ENCODE measurements around the gene TCERG1. TPM values are rescaled to one million over a fixed set of nuclear protein-coding genes. Genes with fewer than 3 reads are reported as not detected.
A peak's percentile ranks its signal among the peaks of the same experiment; 100 is the strongest.

TCERG1 gene
- total RNA-seq, 1 donor, result 71.7 TPM

DNA sequence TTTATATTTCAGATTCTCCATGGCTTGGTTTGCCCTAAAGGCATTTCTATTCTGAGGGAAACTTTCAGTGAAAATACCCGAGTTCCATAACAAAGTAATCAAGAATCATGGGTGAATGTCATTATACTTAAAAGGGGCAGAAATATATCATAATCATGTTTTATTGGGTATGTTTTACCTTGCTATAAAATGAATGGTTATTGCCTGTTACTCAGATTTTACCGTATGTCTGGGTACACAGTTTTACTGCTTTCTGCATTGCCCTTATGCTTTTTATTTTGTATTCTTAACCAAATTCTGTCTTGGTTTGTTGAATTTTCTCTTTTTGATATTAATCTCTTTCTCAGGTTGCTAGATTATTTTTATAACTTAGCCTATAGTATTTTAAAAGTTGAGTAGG lies 66.3 kb downstream of the TCERG1 start:
- TF ChIP-seq, protein P1, sequence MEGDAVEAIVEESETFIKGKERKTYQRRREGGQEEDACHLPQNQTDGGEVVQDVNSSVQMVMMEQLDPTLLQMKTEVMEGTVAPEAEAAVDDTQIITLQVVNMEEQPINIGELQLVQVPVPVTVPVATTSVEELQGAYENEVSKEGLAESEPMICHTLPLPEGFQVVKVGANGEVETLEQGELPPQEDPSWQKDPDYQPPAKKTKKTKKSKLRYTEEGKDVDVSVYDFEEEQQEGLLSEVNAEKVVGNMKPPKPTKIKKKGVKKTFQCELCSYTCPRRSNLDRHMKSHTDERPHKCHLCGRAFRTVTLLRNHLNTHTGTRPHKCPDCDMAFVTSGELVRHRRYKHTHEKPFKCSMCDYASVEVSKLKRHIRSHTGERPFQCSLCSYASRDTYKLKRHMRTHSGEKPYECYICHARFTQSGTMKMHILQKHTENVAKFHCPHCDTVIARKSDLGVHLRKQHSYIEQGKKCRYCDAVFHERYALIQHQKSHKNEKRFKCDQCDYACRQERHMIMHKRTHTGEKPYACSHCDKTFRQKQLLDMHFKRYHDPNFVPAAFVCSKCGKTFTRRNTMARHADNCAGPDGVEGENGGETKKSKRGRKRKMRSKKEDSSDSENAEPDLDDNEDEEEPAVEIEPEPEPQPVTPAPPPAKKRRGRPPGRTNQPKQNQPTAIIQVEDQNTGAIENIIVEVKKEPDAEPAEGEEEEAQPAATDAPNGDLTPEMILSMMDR (IDR thresholded peaks at IDR 0.05; ENCODE audit: insufficient read depth, low read depth, low read length), result no peak
- no peak overlapping the region for H3K4me3 ChIP-seq (ENCODE audit: low read depth, low read length)
- no peak for DNase-seq (ENCODE audit: low read depth)

DNA sequence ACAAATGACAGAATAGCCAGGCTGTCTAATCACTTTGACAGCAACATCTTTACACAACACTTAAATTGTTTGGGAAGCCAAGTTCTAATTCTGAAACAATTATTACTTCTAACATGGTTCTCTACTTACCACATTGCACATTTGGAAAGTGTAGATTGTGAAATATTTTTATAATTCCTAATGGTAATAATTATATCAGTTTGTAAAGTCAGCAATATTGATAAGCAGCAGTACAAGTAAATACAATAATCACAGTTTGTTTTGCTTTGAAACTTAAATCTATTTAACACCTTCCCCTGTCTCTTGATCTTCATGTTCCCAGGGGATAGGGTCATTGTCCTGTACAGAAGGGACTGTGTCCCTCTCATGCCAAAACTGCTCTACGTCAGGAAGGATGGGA lies 67.4 kb downstream of the TCERG1 start:
- DNase-seq (ENCODE audit: low read depth), result no peak
- H3K4me3 ChIP-seq (ENCODE audit: low read depth, low read length), result no peak overlapping the region
- TF ChIP-seq, protein P1 (IDR thresholded peaks at IDR 0.05; ENCODE audit: insufficient read depth, low read depth, low read length), result no peak

DNA sequence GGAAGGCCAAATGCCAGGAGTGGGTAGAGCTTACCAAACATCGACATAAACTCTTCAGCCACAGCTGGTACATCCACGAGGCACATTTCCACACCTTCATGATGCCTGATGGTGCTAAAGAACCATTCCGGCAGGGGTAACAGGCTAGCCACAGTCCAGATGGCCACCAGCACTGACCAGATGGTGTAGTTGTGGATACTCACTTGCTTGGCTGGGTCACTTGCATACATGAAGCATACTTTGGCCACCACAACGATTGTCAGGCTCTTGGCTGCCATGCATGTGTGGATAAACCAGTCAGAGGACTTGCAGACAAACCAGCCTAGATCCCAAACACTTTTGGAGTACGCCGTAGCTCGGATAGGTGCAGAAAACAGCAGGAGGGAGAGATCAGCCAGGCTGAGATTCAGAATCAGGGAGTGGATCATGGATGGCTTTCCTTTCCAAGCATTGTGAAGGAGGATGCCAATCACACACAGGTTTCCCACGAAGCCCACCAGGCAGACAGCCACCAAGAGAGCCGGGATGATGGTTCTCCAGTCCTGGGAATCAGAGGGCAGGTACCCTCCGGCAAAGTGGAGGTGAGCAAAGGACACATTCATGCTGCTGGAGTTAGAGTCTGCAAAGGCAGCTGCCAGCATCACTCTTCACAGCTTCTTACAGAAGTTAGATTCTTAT lies 68.5 kb downstream of the TCERG1 start:
- TF ChIP-seq, protein P1 (IDR thresholded peaks at IDR 0.05; ENCODE audit: insufficient read depth, low read depth, low read length), result no peak
- no peak for DNase-seq (ENCODE audit: low read depth)
- H3K4me3 ChIP-seq (ENCODE audit: low read depth, low read length), result no peak overlapping the region

DNA sequence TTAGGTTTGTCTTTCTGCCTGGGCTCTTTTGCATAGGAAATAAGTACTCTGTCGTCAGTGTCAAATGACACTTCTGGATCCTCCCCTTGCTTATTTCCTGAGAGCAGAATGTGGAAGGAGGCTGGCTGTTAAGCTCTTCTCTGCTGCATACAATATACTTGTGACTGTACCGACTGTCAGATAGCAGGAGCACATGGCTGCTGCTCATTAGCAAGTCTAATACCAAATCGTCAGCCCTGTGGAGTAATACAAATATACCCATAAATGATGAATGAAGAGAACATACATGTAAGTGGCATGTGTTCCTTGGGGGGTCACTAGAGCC lies 69.0 kb downstream of the TCERG1 start, which contains the start of gene GPR151:
GPR151 (minus strand) TSS at position 40 of the 325 bp plus-strand sequence. CDS start 77 bp downstream, outside the sequence.
- DNase-seq (ENCODE audit: low read depth), result peak; percentile 14
- TF ChIP-seq, protein P1 (IDR thresholded peaks at IDR 0.05; ENCODE audit: insufficient read depth, low read depth, low read length), result no peak
- no peak within 1 kb of the TSS for H3K4me3 ChIP-seq (ENCODE audit: low read depth, low read length)

DNA sequence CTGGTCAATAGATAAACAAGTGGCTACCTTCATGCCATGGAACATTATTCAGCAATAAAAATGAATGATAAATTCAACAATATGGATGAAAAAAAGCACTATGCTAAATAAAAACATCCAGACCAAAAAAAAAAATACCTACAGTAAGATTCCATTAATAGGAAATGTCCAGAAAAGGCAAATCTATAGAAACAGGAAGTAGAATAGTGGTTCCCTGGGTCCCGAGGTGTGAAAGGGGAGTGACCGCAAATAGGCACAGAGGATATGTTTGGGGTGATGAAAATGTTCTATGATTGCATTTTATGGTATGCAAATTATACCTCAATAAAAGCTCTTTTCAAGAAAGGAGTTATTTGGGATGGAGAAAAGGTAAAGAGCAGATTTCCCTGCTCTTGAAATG lies 72.4 kb downstream of the TCERG1 start:
- no peak overlapping the region for H3K4me3 ChIP-seq (ENCODE audit: low read depth, low read length)
- TF ChIP-seq, protein P1 (IDR thresholded peaks at IDR 0.05; ENCODE audit: insufficient read depth, low read depth, low read length), result no peak
- no peak for DNase-seq (ENCODE audit: low read depth)

DNA sequence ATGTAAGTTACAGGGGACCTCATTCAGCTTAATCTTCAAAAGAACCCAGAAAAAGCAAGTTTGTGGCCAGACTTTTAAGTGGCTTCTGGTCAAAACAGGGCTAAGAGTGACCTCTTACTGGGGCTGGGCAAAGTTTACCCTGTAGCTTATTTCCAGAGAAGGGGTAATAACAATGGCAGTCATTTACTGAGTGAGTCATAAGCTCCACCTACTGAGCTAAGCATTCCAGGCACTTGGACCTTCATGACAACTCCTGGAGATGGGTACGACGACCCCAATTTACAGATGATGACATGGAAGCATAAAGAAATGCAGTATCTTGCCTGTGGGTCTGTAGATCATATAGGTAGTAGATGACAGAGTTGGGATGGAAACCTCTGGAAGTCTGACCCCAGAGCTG lies 73.6 kb downstream of the TCERG1 start:
- no peak overlapping the region for H3K4me3 ChIP-seq (ENCODE audit: low read depth, low read length)
- TF ChIP-seq, protein P1 (IDR thresholded peaks at IDR 0.05; ENCODE audit: insufficient read depth, low read depth, low read length), result no peak
- DNase-seq (ENCODE audit: low read depth), result no peak
